ENCODE data around the gene KIF23. TPM values are rescaled to one million over a fixed set of nuclear protein-coding genes. Genes with fewer than 3 reads are reported as not detected.

KIF23 gene
- total RNA-seq, 1 experiment from 2014 or later, result 77.3 TPM

- Histone ChIP-seq H3K9ac (ENCODE audit: low read length) (no peak overlapping the region), H3K9me2 (replicated peaks; ENCODE audit: low read length) (no peaks in the 10 kb centered on the region), H3K27me3 (ENCODE audit: low read length) (no peaks in the 10 kb centered on the region), H3K9me3 (ENCODE audit: low read length) (no peaks in the 10 kb centered on the region), H3K4me2 (ENCODE audit: low read length) (no peak overlapping the region), H2AFZ (ENCODE audit: low read length) (no peak overlapping the region), H3K79me2 (ENCODE audit: low read length) (no peaks in the 10 kb centered on the region), H3K4me3 (ENCODE audit: low read length) (no peak overlapping the region), H3K4me1 (ENCODE audit: insufficient read depth, low read length) (0 out of 2 replicates have a peak, but pooled peaks cover 3% of the 10 kb centered on the region), H4K20me1 (ENCODE audit: low read length) (no peaks in the 10 kb centered on the region), H3K36me3 (ENCODE audit: low read depth, low read length) (no peaks in the 10 kb centered on the region), H3K27ac (ENCODE audit: low read length) (no peak overlapping the region), H3F3A (ENCODE audit: low read length, unreplicated experiment) (no peaks in the 10 kb centered on the region)
- intact Hi-C loops (cut with micrococcal nuclease), result loop anchor here (5.0 kb wide), 2 partner anchors 112 to 982 kb away; no protein-coding TSS in a partner anchor
- ATAC-seq (no peak), DNase-seq (no peak)
- BruUV-seq (replicated peaks), result no TSS peak
- POLR2A ChIA-PET (ENCODE audit: unreplicated experiment), result interaction anchor here (0.6 kb wide), 2 partner anchors 71 to 134 kb away, joined by 3 to 5 read pairs; no protein-coding TSS in a partner anchor
- TF ChIP-seq EZH2 (IDR thresholded peaks at IDR 0.05; ENCODE audit: low read length, unreplicated experiment) (no peak), EZH2phosphoT487 (IDR thresholded peaks at IDR 0.05; ENCODE audit: borderline replicate concordance, low read length) (no peak)
- TF ChIP-seq, protein P1, sequence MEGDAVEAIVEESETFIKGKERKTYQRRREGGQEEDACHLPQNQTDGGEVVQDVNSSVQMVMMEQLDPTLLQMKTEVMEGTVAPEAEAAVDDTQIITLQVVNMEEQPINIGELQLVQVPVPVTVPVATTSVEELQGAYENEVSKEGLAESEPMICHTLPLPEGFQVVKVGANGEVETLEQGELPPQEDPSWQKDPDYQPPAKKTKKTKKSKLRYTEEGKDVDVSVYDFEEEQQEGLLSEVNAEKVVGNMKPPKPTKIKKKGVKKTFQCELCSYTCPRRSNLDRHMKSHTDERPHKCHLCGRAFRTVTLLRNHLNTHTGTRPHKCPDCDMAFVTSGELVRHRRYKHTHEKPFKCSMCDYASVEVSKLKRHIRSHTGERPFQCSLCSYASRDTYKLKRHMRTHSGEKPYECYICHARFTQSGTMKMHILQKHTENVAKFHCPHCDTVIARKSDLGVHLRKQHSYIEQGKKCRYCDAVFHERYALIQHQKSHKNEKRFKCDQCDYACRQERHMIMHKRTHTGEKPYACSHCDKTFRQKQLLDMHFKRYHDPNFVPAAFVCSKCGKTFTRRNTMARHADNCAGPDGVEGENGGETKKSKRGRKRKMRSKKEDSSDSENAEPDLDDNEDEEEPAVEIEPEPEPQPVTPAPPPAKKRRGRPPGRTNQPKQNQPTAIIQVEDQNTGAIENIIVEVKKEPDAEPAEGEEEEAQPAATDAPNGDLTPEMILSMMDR (conservative IDR thresholded peaks at IDR 0.05; ENCODE audit: low read depth, low read length), result no peak
- CTCF ChIA-PET, result no interaction called here
These were observed 65.8 kb downstream of the KIF23 start for GRCh38 chr15:69479971-69480370.

- no peak for ATAC-seq
- no peak for TF ChIP-seq EZH2phosphoT487 (IDR thresholded peaks at IDR 0.05; ENCODE audit: borderline replicate concordance, low read length)
- TF ChIP-seq, protein P1 (conservative IDR thresholded peaks at IDR 0.05; ENCODE audit: low read depth, low read length), result no peak
- no peak for TF ChIP-seq EZH2 (IDR thresholded peaks at IDR 0.05; ENCODE audit: low read length, unreplicated experiment)
- DNase-seq, result peak; percentile 33
- no TSS peak for BruUV-seq (replicated peaks)
- no peaks in the 10 kb centered on the region for H3K9me3 ChIP-seq (ENCODE audit: low read length)
- no peaks in the 10 kb centered on the region for H3K9me2 ChIP-seq (replicated peaks; ENCODE audit: low read length)
- H3K4me1 ChIP-seq (ENCODE audit: insufficient read depth, low read length), result 0 out of 2 replicates have a peak, but pooled peaks cover 5% of the 10 kb centered on the region
- no peak overlapping the region for H3K4me3 ChIP-seq (ENCODE audit: low read length)
- no peak overlapping the region for H3K27ac ChIP-seq (ENCODE audit: low read length)
- no peak overlapping the region for H3K4me2 ChIP-seq (ENCODE audit: low read length)
- CTCF ChIA-PET, result interaction anchor here (0.7 kb wide), 1 partner anchor 134 kb away, joined by 9 read pairs; no protein-coding TSS in a partner anchor
- intact Hi-C loops (cut with micrococcal nuclease), result no loop called here
- H3F3A ChIP-seq (ENCODE audit: low read length, unreplicated experiment), result no peaks in the 10 kb centered on the region
- no peaks in the 10 kb centered on the region for H3K79me2 ChIP-seq (ENCODE audit: low read length)
- no peaks in the 10 kb centered on the region for H3K36me3 ChIP-seq (ENCODE audit: low read depth, low read length)
- no peak overlapping the region for H3K9ac ChIP-seq (ENCODE audit: low read length)
- POLR2A ChIA-PET (ENCODE audit: unreplicated experiment), result no interaction called here
- H2AFZ ChIP-seq (ENCODE audit: low read length), result no peak overlapping the region
- no peaks in the 10 kb centered on the region for H4K20me1 ChIP-seq (ENCODE audit: low read length)
- H3K27me3 ChIP-seq (ENCODE audit: low read length), result no peaks in the 10 kb centered on the region
These were observed 66.8 kb downstream of the KIF23 start for GRCh38 chr15:69480932-69481331.

- intact Hi-C loops (cut with micrococcal nuclease), result no loop called here
- 0 out of 2 replicates have a peak, but pooled peaks cover 5% of the 10 kb centered on the region for H3K4me1 ChIP-seq (ENCODE audit: insufficient read depth, low read length)
- H3K79me2 ChIP-seq (ENCODE audit: low read length), result no peaks in the 10 kb centered on the region
- H2AFZ ChIP-seq (ENCODE audit: low read length), result no peak overlapping the region
- no peak overlapping the region for H3K9ac ChIP-seq (ENCODE audit: low read length)
- no peaks in the 10 kb centered on the region for H3F3A ChIP-seq (ENCODE audit: low read length, unreplicated experiment)
- H3K27ac ChIP-seq (ENCODE audit: low read length), result no peak overlapping the region
- no peaks in the 10 kb centered on the region for H4K20me1 ChIP-seq (ENCODE audit: low read length)
- no peaks in the 10 kb centered on the region for H3K36me3 ChIP-seq (ENCODE audit: low read depth, low read length)
- no peaks in the 10 kb centered on the region for H3K9me2 ChIP-seq (replicated peaks; ENCODE audit: low read length)
- DNase-seq (peak; percentile 54), ATAC-seq (no peak)
- no peak overlapping the region for H3K4me3 ChIP-seq (ENCODE audit: low read length)
- BruUV-seq (replicated peaks), result no TSS peak
- no peak overlapping the region for H3K4me2 ChIP-seq (ENCODE audit: low read length)
- H3K9me3 ChIP-seq (ENCODE audit: low read length), result no peaks in the 10 kb centered on the region
- TF ChIP-seq EZH2phosphoT487 (IDR thresholded peaks at IDR 0.05; ENCODE audit: borderline replicate concordance, low read length) (no peak), EZH2 (IDR thresholded peaks at IDR 0.05; ENCODE audit: low read length, unreplicated experiment) (no peak)
- TF ChIP-seq, protein P1 (conservative IDR thresholded peaks at IDR 0.05; ENCODE audit: low read depth, low read length), result no peak
- ChIA-PET CTCF (no interaction called here), POLR2A (ENCODE audit: unreplicated experiment) (no interaction called here)
- H3K27me3 ChIP-seq (ENCODE audit: low read length), result no peaks in the 10 kb centered on the region
These were observed 68.6 kb downstream of the KIF23 start for GRCh38 chr15:69482686-69483256.
